Neural progenitor cell (in vitro differentiated cells): ENCODE measurements around the gene TMEM132E.

Experiments
- EZH2 ChIP-seq: fragments of 200-600 bp; sonication (generic); IDR thresholded peaks from 2 replicates; pipeline ENCODE4 v1.6.1; 2017; ENCODE audit warnings: antibody characterized with exemption, mild to moderate bottlenecking, moderate library complexity
- EZH2phosphoT487 ChIP-seq: fragments of 200-600 bp; sonication (generic); IDR thresholded peaks from 2 replicates; pipeline ENCODE4 v1.6.1; 2017; ENCODE audit warnings: antibody characterized with exemption
- TF ChIP-seq, protein P1 (sequence below): fragments of 200-600 bp; sonication (generic); IDR thresholded peaks from 2 replicates; pipeline ENCODE4 v1.5.1; 2017; ENCODE audit warnings: antibody characterized with exemption, mild to moderate bottlenecking

DNA sequence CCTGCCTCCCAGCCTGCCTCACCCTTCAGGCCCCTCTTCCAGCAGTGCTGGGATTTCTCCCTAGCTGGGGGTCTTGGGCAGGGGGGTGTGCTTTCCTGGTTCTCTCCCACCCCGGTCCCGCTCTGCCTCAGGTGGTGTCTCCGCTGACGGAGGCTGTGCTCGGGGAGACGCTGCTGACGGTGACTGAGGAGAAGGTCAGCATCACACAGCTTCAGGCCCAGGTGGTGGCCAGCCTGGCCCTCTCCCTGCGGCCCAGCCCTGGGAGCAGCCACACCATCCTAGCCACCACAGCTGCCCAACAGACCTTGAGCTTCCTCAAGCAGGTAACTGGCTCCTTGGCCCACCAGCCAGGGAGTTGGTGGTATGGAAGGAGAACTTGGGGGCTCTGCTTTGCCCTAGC lies 56.5 kb downstream of the TMEM132E start:
- TF ChIP-seq, protein P1, sequence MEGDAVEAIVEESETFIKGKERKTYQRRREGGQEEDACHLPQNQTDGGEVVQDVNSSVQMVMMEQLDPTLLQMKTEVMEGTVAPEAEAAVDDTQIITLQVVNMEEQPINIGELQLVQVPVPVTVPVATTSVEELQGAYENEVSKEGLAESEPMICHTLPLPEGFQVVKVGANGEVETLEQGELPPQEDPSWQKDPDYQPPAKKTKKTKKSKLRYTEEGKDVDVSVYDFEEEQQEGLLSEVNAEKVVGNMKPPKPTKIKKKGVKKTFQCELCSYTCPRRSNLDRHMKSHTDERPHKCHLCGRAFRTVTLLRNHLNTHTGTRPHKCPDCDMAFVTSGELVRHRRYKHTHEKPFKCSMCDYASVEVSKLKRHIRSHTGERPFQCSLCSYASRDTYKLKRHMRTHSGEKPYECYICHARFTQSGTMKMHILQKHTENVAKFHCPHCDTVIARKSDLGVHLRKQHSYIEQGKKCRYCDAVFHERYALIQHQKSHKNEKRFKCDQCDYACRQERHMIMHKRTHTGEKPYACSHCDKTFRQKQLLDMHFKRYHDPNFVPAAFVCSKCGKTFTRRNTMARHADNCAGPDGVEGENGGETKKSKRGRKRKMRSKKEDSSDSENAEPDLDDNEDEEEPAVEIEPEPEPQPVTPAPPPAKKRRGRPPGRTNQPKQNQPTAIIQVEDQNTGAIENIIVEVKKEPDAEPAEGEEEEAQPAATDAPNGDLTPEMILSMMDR = no peak
- TF ChIP-seq EZH2phosphoT487 (no peak), EZH2 (no peak)
